Parathyroid adenoma (tissue), 2 donors: ENCODE data around the gene CEACAM21.

Experiments used
- H2AFZ ChIP-seq: fragments of 300-600 bp; sonication (generic); one replicate; pipeline ENCODE4 v1.7.0; 2017; ENCODE audit warnings: antibody characterized with exemption, mild to moderate bottlenecking
- H3K27ac ChIP-seq: fragments of 300-600 bp; sonication (generic); one replicate; pipeline ENCODE4 v1.7.0; 2017
- H3K27me3 ChIP-seq: fragments of 300-600 bp; sonication (generic); one replicate; pipeline ENCODE4 v1.7.0; 2017; ENCODE audit warnings: low read length; ENCODE audit not compliant: control insufficient read depth, insufficient read depth
- H3K36me3 ChIP-seq: fragments of 300-600 bp; sonication (generic); one replicate; pipeline ENCODE4 v1.7.0; 2017; ENCODE audit warnings: low read length; ENCODE audit not compliant: control insufficient read depth, insufficient read depth
- H3K4me1 ChIP-seq: fragments of 300-600 bp; sonication (generic); one replicate; pipeline ENCODE4 v1.7.0; 2017; ENCODE audit warnings: control low read depth
- H3K4me2 ChIP-seq: fragments of 300-600 bp; sonication (generic); one replicate; pipeline ENCODE4 v1.7.0; 2017; ENCODE audit warnings: low read length
- H3K4me3 ChIP-seq: fragments of 300-600 bp; sonication (generic); one replicate; pipeline ENCODE4 v1.7.0; 2017; ENCODE audit warnings: low read depth, low read length
- H3K79me2 ChIP-seq: fragments of 300-600 bp; sonication (generic); one replicate; pipeline ENCODE4 v1.7.0; 2017; ENCODE audit warnings: control low read depth
- H3K9ac ChIP-seq: fragments of 300-600 bp; sonication (generic); one replicate; pipeline ENCODE4 v1.7.0; 2017; ENCODE audit warnings: mild to moderate bottlenecking
- H3K9me3 ChIP-seq: fragments of 300-600 bp; sonication (generic); one replicate; pipeline ENCODE4 v1.7.0; 2017; ENCODE audit warnings: low read length; ENCODE audit not compliant: control insufficient read depth
- TF ChIP-seq, protein P1 (sequence below): fragments of 300-600 bp; sonication (generic); IDR thresholded peaks from one replicate; pipeline ENCODE4 v1.7.0; 2017; ENCODE audit warnings: antibody characterized with exemption, mild to moderate bottlenecking
- donor health status: primary hyperparathyroidism.

CEACAM21 gene

DNA sequence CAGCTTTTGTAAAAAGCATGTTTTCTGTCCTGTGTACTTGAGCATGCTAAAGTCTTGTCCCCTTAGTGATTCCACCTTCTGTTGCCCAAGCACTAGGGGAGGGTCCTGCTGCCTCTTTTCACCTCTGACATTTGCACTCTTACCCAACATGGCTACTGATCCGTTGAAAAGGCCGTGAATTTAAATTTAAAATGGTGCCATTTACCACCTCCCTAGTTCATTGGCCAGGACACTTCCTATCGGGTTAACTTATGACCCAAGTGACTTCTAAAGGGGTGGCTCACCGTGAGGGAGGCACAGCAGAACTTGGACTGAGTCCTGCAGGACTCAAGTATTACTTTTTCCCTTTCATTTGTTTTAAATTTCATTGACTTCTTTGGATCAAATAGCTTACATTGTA lies 33.3 kb upstream of the CEACAM21 start:
- Histone ChIP-seq H2AFZ (no peak overlapping the region), H3K36me3 (no peaks in the 10 kb centered on the region), H3K27me3 (no peaks in the 10 kb centered on the region), H3K4me3 (no peak overlapping the region), H3K4me1 (no peaks in the 10 kb centered on the region), H3K9ac (no peak overlapping the region), H3K27ac (no peak overlapping the region), H3K79me2 (no peaks in the 10 kb centered on the region), H3K4me2 (no peak overlapping the region), H3K9me3 (no peaks in the 10 kb centered on the region)
- TF ChIP-seq, protein P1, sequence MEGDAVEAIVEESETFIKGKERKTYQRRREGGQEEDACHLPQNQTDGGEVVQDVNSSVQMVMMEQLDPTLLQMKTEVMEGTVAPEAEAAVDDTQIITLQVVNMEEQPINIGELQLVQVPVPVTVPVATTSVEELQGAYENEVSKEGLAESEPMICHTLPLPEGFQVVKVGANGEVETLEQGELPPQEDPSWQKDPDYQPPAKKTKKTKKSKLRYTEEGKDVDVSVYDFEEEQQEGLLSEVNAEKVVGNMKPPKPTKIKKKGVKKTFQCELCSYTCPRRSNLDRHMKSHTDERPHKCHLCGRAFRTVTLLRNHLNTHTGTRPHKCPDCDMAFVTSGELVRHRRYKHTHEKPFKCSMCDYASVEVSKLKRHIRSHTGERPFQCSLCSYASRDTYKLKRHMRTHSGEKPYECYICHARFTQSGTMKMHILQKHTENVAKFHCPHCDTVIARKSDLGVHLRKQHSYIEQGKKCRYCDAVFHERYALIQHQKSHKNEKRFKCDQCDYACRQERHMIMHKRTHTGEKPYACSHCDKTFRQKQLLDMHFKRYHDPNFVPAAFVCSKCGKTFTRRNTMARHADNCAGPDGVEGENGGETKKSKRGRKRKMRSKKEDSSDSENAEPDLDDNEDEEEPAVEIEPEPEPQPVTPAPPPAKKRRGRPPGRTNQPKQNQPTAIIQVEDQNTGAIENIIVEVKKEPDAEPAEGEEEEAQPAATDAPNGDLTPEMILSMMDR = no peak

DNA sequence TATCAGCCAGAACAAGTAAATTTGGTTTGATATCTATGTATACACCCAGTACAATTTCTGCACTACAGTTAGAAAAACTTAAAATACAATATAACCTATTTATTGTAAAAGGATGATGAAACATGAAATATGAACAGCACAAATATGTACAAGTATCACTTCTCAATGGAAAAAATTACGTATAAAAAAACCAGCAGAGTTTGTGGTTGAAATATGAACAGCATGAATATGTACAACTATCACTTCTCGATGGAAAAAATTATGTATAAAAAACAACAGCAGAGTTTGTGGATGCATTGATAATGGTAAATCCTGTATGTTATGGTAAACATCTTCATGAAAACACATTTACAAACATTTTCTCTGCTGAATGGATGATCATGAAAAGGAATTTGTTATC lies 32.4 kb upstream of the CEACAM21 start:
- H2AFZ ChIP-seq = no peak overlapping the region
- H3K36me3 ChIP-seq = no peaks in the 10 kb centered on the region
- no peaks in the 10 kb centered on the region for H3K79me2 ChIP-seq
- H3K4me2 ChIP-seq = no peak overlapping the region
- no peak overlapping the region for H3K4me3 ChIP-seq
- H3K9ac ChIP-seq = no peak overlapping the region
- H3K4me1 ChIP-seq = no peaks in the 10 kb centered on the region
- no peaks in the 10 kb centered on the region for H3K27me3 ChIP-seq
- TF ChIP-seq, protein P1 = no peak
- H3K27ac ChIP-seq = no peak overlapping the region
- H3K9me3 ChIP-seq = no peaks in the 10 kb centered on the region

DNA sequence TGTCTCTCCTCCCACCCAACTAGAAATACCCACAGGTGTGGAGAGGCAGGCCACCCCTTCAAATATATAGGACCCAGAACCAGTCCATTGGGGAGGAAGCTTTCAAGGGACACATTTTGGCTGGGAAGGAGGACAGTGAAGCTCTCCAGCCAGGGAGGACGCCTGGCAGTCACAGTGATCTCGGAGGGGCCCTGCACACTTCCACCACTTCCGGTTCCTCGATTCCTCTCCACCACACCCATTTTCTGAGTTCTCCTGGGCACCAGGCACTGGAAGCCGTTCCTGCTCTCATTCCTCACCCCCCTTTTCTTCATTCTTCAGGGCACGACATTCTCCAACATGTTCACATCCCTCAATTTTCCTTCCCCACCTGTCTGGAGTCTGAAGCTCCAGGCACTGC lies 30.4 kb upstream of the CEACAM21 start:
- TF ChIP-seq, protein P1 = no peak
- no peak overlapping the region for H3K4me3 ChIP-seq
- no peak overlapping the region for H3K4me2 ChIP-seq
- H3K9ac ChIP-seq = no peak overlapping the region
- H3K79me2 ChIP-seq = no peaks in the 10 kb centered on the region
- H3K27ac ChIP-seq = no peak overlapping the region
- no peaks in the 10 kb centered on the region for H3K4me1 ChIP-seq
- H2AFZ ChIP-seq = no peak overlapping the region
- no peaks in the 10 kb centered on the region for H3K36me3 ChIP-seq
- H3K27me3 ChIP-seq = no peaks in the 10 kb centered on the region
- H3K9me3 ChIP-seq = no peaks in the 10 kb centered on the region

GRCh38 chr19:41546386-41546789 lies 29.6 kb upstream of the CEACAM21 start:
- Histone ChIP-seq H3K4me1 (no peaks in the 10 kb centered on the region), H3K79me2 (no peaks in the 10 kb centered on the region)

DNA sequence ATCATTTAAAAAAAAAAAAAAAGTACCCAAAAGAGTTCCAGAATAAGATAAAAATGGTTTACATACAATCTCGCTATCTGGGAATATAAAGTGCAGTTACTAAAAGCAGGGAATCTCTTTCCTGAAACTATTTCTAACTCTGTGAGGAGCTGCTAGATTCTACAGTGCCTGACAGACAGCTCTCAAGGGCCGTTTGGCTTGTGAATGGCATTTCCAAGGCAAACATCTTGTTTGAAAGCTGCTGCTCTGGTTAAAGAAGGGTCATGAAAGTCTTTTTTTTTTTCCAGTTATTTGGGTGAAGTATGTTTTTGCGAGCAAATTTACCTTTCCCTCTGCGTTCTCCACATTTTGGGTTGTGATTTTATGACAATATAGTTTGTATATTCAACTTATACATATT lies 29.0 kb upstream of the CEACAM21 start:
- no peak overlapping the region for H3K4me3 ChIP-seq
- TF ChIP-seq, protein P1 = no peak
- H3K9ac ChIP-seq = no peak overlapping the region
- no peaks in the 10 kb centered on the region for H3K36me3 ChIP-seq
- H3K79me2 ChIP-seq = no peaks in the 10 kb centered on the region
- H2AFZ ChIP-seq = no peak overlapping the region
- H3K27ac ChIP-seq = no peak overlapping the region
- no peaks in the 10 kb centered on the region for H3K27me3 ChIP-seq
- no peak overlapping the region for H3K4me2 ChIP-seq
- no peaks in the 10 kb centered on the region for H3K4me1 ChIP-seq
- H3K9me3 ChIP-seq = no peaks in the 10 kb centered on the region

More at GRCh38 chr19:41546386-41546789, 29.6 kb upstream of the CEACAM21 start:
- H3K4me3 ChIP-seq = no peak overlapping the region
- no peaks in the 10 kb centered on the region for H3K36me3 ChIP-seq
- no peak overlapping the region for H2AFZ ChIP-seq
- TF ChIP-seq, protein P1 = no peak
- H3K9ac ChIP-seq = no peak overlapping the region
- H3K27me3 ChIP-seq = no peaks in the 10 kb centered on the region
- no peak overlapping the region for H3K27ac ChIP-seq
- H3K4me2 ChIP-seq = no peak overlapping the region
- no peaks in the 10 kb centered on the region for H3K9me3 ChIP-seq
